HG03571 (cell line): ENCODE data around the gene ABCG1.
"Not testable (repeated sequence)": the region's sequence is repeated elsewhere in the genome, so short reads cannot be mapped to it uniquely, and the experiment has no call there.

Experiments used
- ATAC-seq: cut with Tn5 transposase; IDR thresholded peaks from one replicate; pipeline ENCODE4 v1.9.1; 2021; ENCODE audit not compliant: unreplicated experiment

Gene ABCG1

GRCh38 chr21:42218836-42219605 is at the start of gene ABCG1:
Gene ABCG1, plus strand, starts transcription at chr21:42219140. Its CDS starts 123 bp downstream, at chr21:42219263.
- no peak for ATAC-seq

- no peak for ATAC-seq
These were observed 49.2 kb upstream of the ABCG1 start for GRCh38 chr21:42169758-42170157.

GRCh38 chr21:42171091-42172053 is 47.6 kb upstream of the ABCG1 start:
- no peak for ATAC-seq

GRCh38 chr21:42172596-42173483 is 46.1 kb upstream of the ABCG1 start:
- no peak for ATAC-seq

GRCh38 chr21:42174173-42174572 is 44.8 kb upstream of the ABCG1 start:
- no peak for ATAC-seq

- no peak for ATAC-seq
These were observed 43.7 kb upstream of the ABCG1 start for GRCh38 chr21:42175110-42175710.

- no peak for ATAC-seq
These were observed 42.1 kb upstream of the ABCG1 start for GRCh38 chr21:42176859-42177258.

- ATAC-seq = no peak
These were observed 39.6 kb upstream of the ABCG1 start for GRCh38 chr21:42179316-42179715.

- not testable (repeated sequence) for ATAC-seq
These were observed 38.9 kb upstream of the ABCG1 start for GRCh38 chr21:42180001-42180400.

GRCh38 chr21:42182713-42183371 is 36.1 kb upstream of the ABCG1 start:
- no peak for ATAC-seq

- no peak for ATAC-seq
These were observed 35.3 kb upstream of the ABCG1 start for GRCh38 chr21:42183374-42184266.

- no peak for ATAC-seq
These were observed 32.3 kb upstream of the ABCG1 start for GRCh38 chr21:42186591-42186990.

- ATAC-seq = peak; percentile 97
These were observed 30.8 kb upstream of the ABCG1 start for GRCh38 chr21:42187976-42188653.

GRCh38 chr21:42188663-42189062 is 30.3 kb upstream of the ABCG1 start:
- ATAC-seq = no peak

GRCh38 chr21:42189431-42189830 is 29.5 kb upstream of the ABCG1 start:
- no peak for ATAC-seq

GRCh38 chr21:42189860-42190485 is 29.0 kb upstream of the ABCG1 start:
- no peak for ATAC-seq

GRCh38 chr21:42190486-42190863 is 28.5 kb upstream of the ABCG1 start:
- ATAC-seq = no peak

GRCh38 chr21:42191064-42191463 is 27.9 kb upstream of the ABCG1 start:
- ATAC-seq = no peak
